HFF-Myc (cell line): ENCODE data around the gene TRPC4AP.

ENCODE experiments used
- DNase-seq: peaks from one replicate; pipeline ENCODE4 v3.0.0-alpha.2; 2011; ENCODE audit warnings: low read depth; ENCODE audit errors: extremely low read depth
- H3K4me3 ChIP-seq: replicated peaks from 2 replicates; pipeline ENCODE4 v1.5.1; 2011; ENCODE audit warnings: low read depth, mild to moderate bottlenecking, control low read depth, low read length
- CTCF ChIP-seq: IDR thresholded peaks from 2 replicates; pipeline ENCODE4 v1.5.1; 2012; ENCODE audit warnings: mild to moderate bottlenecking, low read depth, low read length, control low read depth; ENCODE audit errors: missing control alignments

Gene TRPC4AP

GRCh38 chr20:35001596-35002362, 90.8 kb downstream of the TRPC4AP start:
- peak; percentile 33 for TF ChIP-seq CTCF
- no peak for DNase-seq
- no peak overlapping the region for H3K4me3 ChIP-seq

- no peak overlapping the region for H3K4me3 ChIP-seq
- no peak for TF ChIP-seq CTCF
- no peak for DNase-seq
These were observed 91.5 kb downstream of the TRPC4AP start for GRCh38 chr20:35000922-35001595.

- no peak for DNase-seq
- no peak for TF ChIP-seq CTCF
- no peak overlapping the region for H3K4me3 ChIP-seq
These were observed 92.2 kb downstream of the TRPC4AP start for GRCh38 chr20:35000311-35000921.

- DNase-seq = no peak
- no peak overlapping the region for H3K4me3 ChIP-seq
- TF ChIP-seq CTCF = no peak
These were observed 92.8 kb downstream of the TRPC4AP start for GRCh38 chr20:34999782-35000181.

- H3K4me3 ChIP-seq = no peak overlapping the region
- no peak for TF ChIP-seq CTCF
- no peak for DNase-seq
These were observed 93.6 kb downstream of the TRPC4AP start for GRCh38 chr20:34999021-34999451.

- DNase-seq = no peak
- no peak for TF ChIP-seq CTCF
- no peak overlapping the region for H3K4me3 ChIP-seq
These were observed 94.2 kb downstream of the TRPC4AP start for GRCh38 chr20:34998331-34998950.
